Smooth muscle cell (in vitro differentiated cells): ENCODE measurements around the gene CAT. TPM values are rescaled to one million over a fixed set of nuclear protein-coding genes. Genes with fewer than 3 reads are reported as not detected.

ENCODE experiments used
- DNase-seq: peaks from one replicate; lab custom pipeline; 2025; ENCODE audit not compliant: unreplicated experiment; lab: John Stamatoyannopoulos, UW
- H2AFZ ChIP-seq: fragments of 200-600 bp; sonication (generic); 2 replicates; pipeline ENCODE4 v1.6.0; 2016; ENCODE audit warnings: antibody characterized with exemption, low read depth, mild to moderate bottlenecking
- H3F3A ChIP-seq: fragments of 200-600 bp; sonication (generic); 2 replicates; pipeline ENCODE4 v1.6.0; 2017; ENCODE audit warnings: antibody characterized with exemption, low read depth
- H3K27ac ChIP-seq: fragments of 200-600 bp; sonication (generic); 2 replicates; pipeline ENCODE4 v1.5.1; 2016; ENCODE audit warnings: low read depth, mild to moderate bottlenecking
- H3K27me3 ChIP-seq: fragments of 200-600 bp; sonication (generic); 2 replicates; pipeline ENCODE4 v1.6.1; 2016; ENCODE audit warnings: low read depth, mild to moderate bottlenecking
- H3K36me3 ChIP-seq: fragments of 200-600 bp; sonication (generic); 2 replicates; pipeline ENCODE4 v1.5.1; 2016; ENCODE audit warnings: low read depth
- H3K4me1 ChIP-seq: fragments of 200-600 bp; sonication (generic); 2 replicates; pipeline ENCODE4 v1.5.1; 2016; ENCODE audit warnings: low read depth
- H3K4me2 ChIP-seq: fragments of 200-600 bp; sonication (generic); 2 replicates; pipeline ENCODE4 v1.6.0; 2016; ENCODE audit warnings: mild to moderate bottlenecking
- H3K4me3 ChIP-seq: fragments of 200-600 bp; sonication (generic); 2 replicates; pipeline ENCODE4 v1.5.1; 2016; ENCODE audit warnings: mild to moderate bottlenecking
- H3K79me2 ChIP-seq: fragments of 200-600 bp; sonication (generic); 2 replicates; pipeline ENCODE4 v1.6.0; 2016; ENCODE audit warnings: low read depth, mild to moderate bottlenecking
- H3K9ac ChIP-seq: fragments of 200-600 bp; sonication (generic); 2 replicates; pipeline ENCODE4 v1.6.0; 2016; ENCODE audit warnings: low read depth
- H3K9me3 ChIP-seq: fragments of 200-600 bp; sonication (generic); replicated peaks from 2 replicates; pipeline ENCODE4 v1.5.1; 2016; ENCODE audit warnings: low read depth
- H4K20me1 ChIP-seq: fragments of 200-600 bp; sonication (generic); 2 replicates; pipeline ENCODE4 v1.6.0; 2016; ENCODE audit warnings: low read depth
- WGBS: methylation state at CpG from one replicate; pipeline ENCODE4 v1.1.7; 2016; ENCODE audit warnings: low lambda C conversion rate; 5-methylcytosine and 5-hydroxymethylcytosine counted together
- polyA plus RNA-seq: library from polyadenylated mRNA; unstranded; fragments of >200 nt; fragmentation: Nextera tagmentation; extraction: Ambion mirVana; gene quantifications from 2 replicates; pipeline ENCODE4 v1.2.1, GENCODE V29; 2016
- total RNA-seq: library from RNA; depleted of rRNA; stranded (reverse); fragments of >200 nt; gene quantifications from 2 replicates; pipeline ENCODE4 v1.2.3, GENCODE V29; 2014
- TF ChIP-seq, protein P1 (sequence below): fragments of 200-600 bp; sonication (generic); IDR thresholded peaks from 2 replicates; pipeline ENCODE4 v1.5.1; 2017; ENCODE audit warnings: borderline replicate concordance, mild to moderate bottlenecking, antibody characterized with exemption; ENCODE audit not compliant: insufficient read depth, poor library complexity, severe bottlenecking

Gene CAT
- total and polyA plus RNA-seq, 2 experiments from 2014 or later = not detected

GRCh38 chr11:34432822-34433221 is 5.9 kb upstream of the CAT start:
- no peak overlapping the region for H3K9ac ChIP-seq

DNA sequence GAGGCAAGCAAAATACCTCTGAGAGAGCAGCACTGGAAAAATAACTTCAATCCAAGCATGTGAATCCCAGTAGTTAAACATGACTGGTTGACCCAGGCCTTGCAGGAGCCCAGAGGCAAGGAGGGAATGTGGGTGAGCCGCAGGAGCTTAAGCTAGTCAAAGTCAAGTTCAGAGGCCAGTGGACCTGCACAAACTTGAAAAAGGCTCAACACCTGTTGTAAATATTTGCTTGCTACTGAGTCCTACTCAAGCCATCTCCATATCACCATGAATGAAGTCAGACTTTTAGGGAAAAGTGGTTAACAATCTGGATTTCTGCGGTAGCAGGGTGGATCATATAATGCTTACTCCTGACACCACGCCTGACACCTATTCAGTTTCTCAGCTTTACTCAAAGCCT is 4.8 kb upstream of the CAT start:
- Histone ChIP-seq H2AFZ (no peak overlapping the region), H4K20me1 (no peaks in the 10 kb centered on the region), H3K9ac (no peak overlapping the region), H3K4me3 (no peak overlapping the region), H3K27me3 (no peaks in the 10 kb centered on the region), H3K27ac (no peak overlapping the region), H3K36me3 (no peaks in the 10 kb centered on the region), H3K9me3 (no peaks in the 10 kb centered on the region), H3K79me2 (no peaks in the 10 kb centered on the region), H3K4me2 (no peak overlapping the region), H3F3A (no peaks in the 10 kb centered on the region), H3K4me1 (no peaks in the 10 kb centered on the region)
- WGBS = 89% methylated on average over 3 of the region's 3 CpGs
- DNase-seq = no peak
- TF ChIP-seq, protein P1, sequence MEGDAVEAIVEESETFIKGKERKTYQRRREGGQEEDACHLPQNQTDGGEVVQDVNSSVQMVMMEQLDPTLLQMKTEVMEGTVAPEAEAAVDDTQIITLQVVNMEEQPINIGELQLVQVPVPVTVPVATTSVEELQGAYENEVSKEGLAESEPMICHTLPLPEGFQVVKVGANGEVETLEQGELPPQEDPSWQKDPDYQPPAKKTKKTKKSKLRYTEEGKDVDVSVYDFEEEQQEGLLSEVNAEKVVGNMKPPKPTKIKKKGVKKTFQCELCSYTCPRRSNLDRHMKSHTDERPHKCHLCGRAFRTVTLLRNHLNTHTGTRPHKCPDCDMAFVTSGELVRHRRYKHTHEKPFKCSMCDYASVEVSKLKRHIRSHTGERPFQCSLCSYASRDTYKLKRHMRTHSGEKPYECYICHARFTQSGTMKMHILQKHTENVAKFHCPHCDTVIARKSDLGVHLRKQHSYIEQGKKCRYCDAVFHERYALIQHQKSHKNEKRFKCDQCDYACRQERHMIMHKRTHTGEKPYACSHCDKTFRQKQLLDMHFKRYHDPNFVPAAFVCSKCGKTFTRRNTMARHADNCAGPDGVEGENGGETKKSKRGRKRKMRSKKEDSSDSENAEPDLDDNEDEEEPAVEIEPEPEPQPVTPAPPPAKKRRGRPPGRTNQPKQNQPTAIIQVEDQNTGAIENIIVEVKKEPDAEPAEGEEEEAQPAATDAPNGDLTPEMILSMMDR = no peak

More at GRCh38 chr11:34432822-34433221, 5.9 kb upstream of the CAT start:
- TF ChIP-seq, protein P1 = no peak
- Histone ChIP-seq H2AFZ (no peak overlapping the region), H3K4me1 (no peaks in the 10 kb centered on the region), H3K27me3 (no peaks in the 10 kb centered on the region), H4K20me1 (no peaks in the 10 kb centered on the region), H3K4me3 (no peak overlapping the region), H3K27ac (no peak overlapping the region), H3K9me3 (no peaks in the 10 kb centered on the region), H3K4me2 (no peak overlapping the region), H3F3A (no peaks in the 10 kb centered on the region), H3K36me3 (no peaks in the 10 kb centered on the region), H3K79me2 (no peaks in the 10 kb centered on the region)
- 78% methylated on average over 5 of the region's 5 CpGs for WGBS
- DNase-seq = no peak

DNA sequence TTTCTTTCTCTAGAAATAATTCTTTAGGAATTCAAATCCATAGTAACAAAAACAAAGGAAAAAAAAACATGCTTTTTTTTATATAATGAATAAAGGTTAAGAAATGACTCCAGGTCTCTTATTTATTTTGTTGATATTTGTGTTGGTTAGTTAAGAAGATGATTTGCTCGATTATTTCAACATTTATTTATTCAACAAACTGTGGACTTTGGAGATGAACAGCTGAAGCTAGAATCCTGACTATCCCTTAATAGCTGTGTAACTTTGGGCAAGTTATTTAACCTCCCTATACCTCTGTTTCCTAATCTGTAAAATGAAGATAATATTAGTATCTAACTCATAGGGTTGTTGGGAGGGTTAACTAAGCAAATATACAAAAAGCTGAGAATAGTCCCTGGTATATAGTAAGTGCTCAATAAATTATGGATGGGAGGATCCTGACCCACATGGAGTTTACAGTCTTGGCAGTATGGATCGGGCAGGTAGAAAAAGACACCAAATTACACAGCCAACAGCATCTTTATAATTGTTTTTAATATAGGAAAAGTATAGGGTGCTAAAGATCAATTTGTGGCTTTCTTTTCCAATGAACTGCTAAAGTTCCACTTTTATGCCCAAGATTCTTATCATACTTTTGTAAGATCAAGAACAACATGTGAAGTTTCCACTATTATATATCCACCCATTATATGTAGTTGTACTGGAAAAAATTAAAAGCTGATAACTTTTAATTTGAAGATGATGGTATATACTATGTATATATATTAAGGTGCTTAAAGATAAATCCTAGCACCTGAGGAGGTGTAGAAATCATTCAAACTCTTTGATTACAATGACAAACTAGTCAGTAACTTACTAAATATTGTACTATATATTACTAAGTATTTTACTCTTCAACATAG is 1.3 kb upstream of the CAT start:
- Histone ChIP-seq H2AFZ (no peak overlapping the region), H3K27me3 (no peaks in the 10 kb centered on the region), H3K4me1 (no peaks in the 10 kb centered on the region), H3F3A (no peaks in the 10 kb centered on the region), H3K4me3 (no peak overlapping the region), H3K9ac (no peak overlapping the region), H3K27ac (no peak overlapping the region), H3K9me3 (no peaks in the 10 kb centered on the region), H4K20me1 (no peaks in the 10 kb centered on the region), H3K36me3 (no peaks in the 10 kb centered on the region), H3K4me2 (no peak overlapping the region), H3K79me2 (no peaks in the 10 kb centered on the region)
- WGBS = 79% methylated on average over 2 of the region's 2 CpGs
- TF ChIP-seq, protein P1 = no peak
- DNase-seq = no peak
